Endothelial cell of umbilical vein (primary cell): ENCODE results near the gene EXOC7. TPM values are rescaled to one million over a fixed set of nuclear protein-coding genes. Genes with fewer than 3 reads are reported as not detected.

Experiments used
- BruUV-seq: library from RNA; stranded (reverse); fragments of 400-500 nt; replicated peaks from 2 replicates; lab custom pipeline; 2021; lab: Mats Ljungman, UMichigan
- CTCF ChIA-PET: fragments of 300-600, 350-600 bp; sonication (Branson Sonifier 250); formaldehyde crosslinking; loops from one replicate; lab custom pipeline; 2021; ENCODE audit warnings: antibody characterized with exemption, inconsistent platforms; lab: Charles Lee
- POLR2A ChIA-PET: fragments of 300-600, 350-600 bp; sonication (Branson Sonifier 250); formaldehyde crosslinking; loops from one replicate; lab custom pipeline; 2021; ENCODE audit warnings: antibody characterized with exemption, inconsistent platforms; lab: Charles Lee
- DNase-seq: peaks from one replicate; pipeline ENCODE4 v3.0.0-alpha.2; 2011; ENCODE audit warnings: low read depth, low spot score
- FAIRE-seq: peaks from 2 replicates; lab custom pipeline; 2011; peaks lifted over from hg19 to GRCh38; lab: Jason Lieb, UNC
- H2AFZ ChIP-seq: 2 replicates; pipeline ENCODE4 v1.6.0; 2012; ENCODE audit warnings: low read depth, low read length, control low read depth, inconsistent platforms
- H3K27ac ChIP-seq: 2 replicates; pipeline ENCODE4 v1.5.1; 2011; ENCODE audit warnings: low read depth, mild to moderate bottlenecking, control low read depth, low read length, moderate library complexity; ENCODE audit not compliant: insufficient read depth
- H3K27me3 ChIP-seq, 2 experiments: 2 replicates each; pipeline versions ENCODE4 v1.6.0 to v1.6.1; 2011; ENCODE audit warnings: low read length in 2 of 2, mixed read lengths in 1 of 2; ENCODE audit not compliant: control insufficient read depth in 2 of 2, insufficient read depth in 2 of 2
- H3K36me3 ChIP-seq, 2 experiments: 2 replicates in 1 of 2; 3 replicates in 1 of 2; pipeline ENCODE4 v1.5.1; 2011; ENCODE audit warnings: low read length in 2 of 2, mild to moderate bottlenecking in 1 of 2, moderate library complexity in 1 of 2; ENCODE audit not compliant: control insufficient read depth in 2 of 2, insufficient read depth in 2 of 2; ENCODE audit errors: extremely low read depth in 1 of 2
- H3K4me1 ChIP-seq: 3 replicates; pipeline ENCODE4 v1.5.1; 2011; ENCODE audit warnings: mild to moderate bottlenecking, low read length; ENCODE audit not compliant: control insufficient read depth, insufficient read depth; ENCODE audit errors: extremely low read depth
- H3K4me2 ChIP-seq: 2 replicates; pipeline ENCODE4 v1.6.1; 2011; ENCODE audit warnings: low read length, control low read depth, mixed read lengths; ENCODE audit not compliant: insufficient read depth
- H3K4me3 ChIP-seq, 3 experiments: fragments of 200-600 bp in 1 of 3; sonication (generic), shearing (Covaris generic) in 1 of 3; replicated peaks in 1 of 3; 2 replicates each; pipeline ENCODE4 v1.5.1; 2011 to 2016; ENCODE audit warnings: control low read depth in 3 of 3, low read length in 3 of 3, mild to moderate bottlenecking in 2 of 3, inconsistent platforms in 1 of 3, low read depth in 1 of 3, moderate library complexity in 1 of 3; ENCODE audit not compliant: insufficient read depth in 1 of 3
- H3K79me2 ChIP-seq: 2 replicates; pipeline ENCODE4 v1.6.0; 2012; ENCODE audit warnings: low read length, inconsistent platforms; ENCODE audit not compliant: control insufficient read depth, insufficient read depth
- H3K9ac ChIP-seq: replicated peaks from 2 replicates; pipeline ENCODE3; 2011; ENCODE audit warnings: low read length, control low read depth; ENCODE audit not compliant: insufficient read depth; ENCODE audit errors: extremely low read depth
- H3K9me1 ChIP-seq: replicated peaks from 3 replicates; pipeline ENCODE4 v1.6.0; 2011; ENCODE audit warnings: mild to moderate bottlenecking, low read length; ENCODE audit not compliant: control insufficient read depth, insufficient read depth; ENCODE audit errors: extremely low read depth
- H3K9me3 ChIP-seq: replicated peaks from 2 replicates; pipeline ENCODE4 v1.5.1; 2012; ENCODE audit warnings: low read length, inconsistent platforms; ENCODE audit not compliant: control insufficient read depth, insufficient read depth
- H4K20me1 ChIP-seq: replicated peaks from 2 replicates; pipeline ENCODE3; 2011; ENCODE audit warnings: mild to moderate bottlenecking, low read length; ENCODE audit not compliant: control insufficient read depth, insufficient read depth; ENCODE audit errors: extremely low read depth
- FOS ChIP-seq: IDR thresholded peaks from 2 replicates; pipeline ENCODE4 v1.6.1; 2011; ENCODE audit warnings: mild to moderate bottlenecking, low read length, moderate library complexity, borderline replicate concordance; ENCODE audit not compliant: insufficient read depth
- GATA2 ChIP-seq: IDR thresholded peaks from 2 replicates; pipeline ENCODE4 v1.7.0; 2011; ENCODE audit warnings: low read depth, mild to moderate bottlenecking, moderate library complexity, mixed read lengths, low read length; ENCODE audit not compliant: insufficient read length, insufficient read depth
- dilution Hi-C: fragments of 300-500 bp; cut with MboI; formaldehyde crosslinking; loops from one replicate; pipeline ENCODE4 v1.15.0; 2019; ENCODE audit warnings: low sequenced_read_pairs; ENCODE audit not compliant: extremely low pct_ligation_motif_present
- intact Hi-C: fragments of 100-400 bp; cut with micrococcal nuclease; formaldehyde crosslinking; loops from one replicate; pipeline ENCODE4 v1.10.0; 2022
- polyA plus RNA-seq, 4 experiments: library from polyadenylated mRNA; depleted of rRNA in 3 of 4; stranded (reverse) in 3 of 4; unstranded in 1 of 4; fragments of >200 nt; gene quantifications; 2 replicates each; pipeline versions ENCODE4 v1.2.1 to v1.2.3, GENCODE V29; 2011 to 2012; ENCODE audit warnings: missing spikeins in 1 of 4
- total RNA-seq: library from RNA; stranded (reverse); gene quantifications from 2 replicates; pipeline ENCODE4 v1.2.3, GENCODE V29; 2021
- TF ChIP-seq, protein P1 (sequence below): IDR thresholded peaks from 2 replicates; pipeline ENCODE4 v1.6.1; 2011; ENCODE audit not compliant: insufficient read depth, insufficient read length
- TF ChIP-seq, protein P2 (sequence below), 2 donors: IDR thresholded peaks; 1 replicate in 1 of 2; 2 replicates in 1 of 2; pipeline ENCODE4 v1.5.1; 2011; ENCODE audit warnings: low read length in 2 of 2, mild to moderate bottlenecking in 2 of 2, moderate library complexity in 2 of 2, control low read depth in 1 of 2, inconsistent platforms in 1 of 2, low read depth in 1 of 2; ENCODE audit not compliant: insufficient read depth in 1 of 2; ENCODE audit errors: extremely low read depth in 1 of 2

The EXOC7 gene
- total and polyA plus RNA-seq, 2 donors (not counting 3 experiments of a cell fraction or from before 2014, with no cell fraction given), result 91.5 to 137 TPM

- no peak for FAIRE-seq
- no peaks in the 10 kb centered on the region for H3K9me1 ChIP-seq
Observed at GRCh38 chr17:76120658-76121008, 17.0 kb upstream of the EXOC7 start.

More at GRCh38 chr17:76120658-76121008, 17.0 kb upstream of the EXOC7 start:
- intact Hi-C loops (loop anchor here (1.0 to 5.0 kb wide), 5 partner anchors 27 to 177 kb away; no protein-coding TSS in a partner anchor), dilution Hi-C loops (no loop called here)
- no peak for DNase-seq
- no peaks in the 10 kb centered on the region for H4K20me1 ChIP-seq
- H3K9me3 ChIP-seq, result no peaks in the 10 kb centered on the region
- H2AFZ ChIP-seq, result no peak overlapping the region
- H3K9ac ChIP-seq, result no peak overlapping the region
- peaks cover 3% of the 10 kb centered on the region for H3K4me1 ChIP-seq
- no peaks in the 10 kb centered on the region for H3K27me3 ChIP-seq
- POLR2A ChIA-PET, result interaction anchor here (1.3 kb wide), 1 partner anchor 158 kb away, joined by 5 read pairs; no protein-coding TSS in a partner anchor
- H3K79me2 ChIP-seq, result no peaks in the 10 kb centered on the region
- no peak overlapping the region for H3K4me3 ChIP-seq
- BruUV-seq, result no TSS peak
- CTCF ChIA-PET, result interaction anchor here (1.0 to 14.5 kb wide), 12 partner anchors 10 to 179 kb away, joined by 3 to 320 read pairs (median 4); no protein-coding TSS in a partner anchor
- no peak overlapping the region for H3K4me2 ChIP-seq
- TF ChIP-seq, protein P1, sequence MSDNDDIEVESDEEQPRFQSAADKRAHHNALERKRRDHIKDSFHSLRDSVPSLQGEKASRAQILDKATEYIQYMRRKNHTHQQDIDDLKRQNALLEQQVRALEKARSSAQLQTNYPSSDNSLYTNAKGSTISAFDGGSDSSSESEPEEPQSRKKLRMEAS, result no peak
- TF ChIP-seq, protein P2, sequence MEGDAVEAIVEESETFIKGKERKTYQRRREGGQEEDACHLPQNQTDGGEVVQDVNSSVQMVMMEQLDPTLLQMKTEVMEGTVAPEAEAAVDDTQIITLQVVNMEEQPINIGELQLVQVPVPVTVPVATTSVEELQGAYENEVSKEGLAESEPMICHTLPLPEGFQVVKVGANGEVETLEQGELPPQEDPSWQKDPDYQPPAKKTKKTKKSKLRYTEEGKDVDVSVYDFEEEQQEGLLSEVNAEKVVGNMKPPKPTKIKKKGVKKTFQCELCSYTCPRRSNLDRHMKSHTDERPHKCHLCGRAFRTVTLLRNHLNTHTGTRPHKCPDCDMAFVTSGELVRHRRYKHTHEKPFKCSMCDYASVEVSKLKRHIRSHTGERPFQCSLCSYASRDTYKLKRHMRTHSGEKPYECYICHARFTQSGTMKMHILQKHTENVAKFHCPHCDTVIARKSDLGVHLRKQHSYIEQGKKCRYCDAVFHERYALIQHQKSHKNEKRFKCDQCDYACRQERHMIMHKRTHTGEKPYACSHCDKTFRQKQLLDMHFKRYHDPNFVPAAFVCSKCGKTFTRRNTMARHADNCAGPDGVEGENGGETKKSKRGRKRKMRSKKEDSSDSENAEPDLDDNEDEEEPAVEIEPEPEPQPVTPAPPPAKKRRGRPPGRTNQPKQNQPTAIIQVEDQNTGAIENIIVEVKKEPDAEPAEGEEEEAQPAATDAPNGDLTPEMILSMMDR (IDR thresholded peaks at IDR 0.05; ENCODE audit: extremely low read depth in 1 of 2, insufficient read depth in 1 of 2, low read depth in 1 of 2, low read length in 2 of 2), result no peak
- TF ChIP-seq GATA2, result no peak
- TF ChIP-seq FOS, result no peak
- no peak overlapping the region for H3K27ac ChIP-seq
- H3K36me3 ChIP-seq, result no peaks in the 10 kb centered on the region
